ENCODE measurements around the gene CABLES1.

Gene CABLES1

DNA sequence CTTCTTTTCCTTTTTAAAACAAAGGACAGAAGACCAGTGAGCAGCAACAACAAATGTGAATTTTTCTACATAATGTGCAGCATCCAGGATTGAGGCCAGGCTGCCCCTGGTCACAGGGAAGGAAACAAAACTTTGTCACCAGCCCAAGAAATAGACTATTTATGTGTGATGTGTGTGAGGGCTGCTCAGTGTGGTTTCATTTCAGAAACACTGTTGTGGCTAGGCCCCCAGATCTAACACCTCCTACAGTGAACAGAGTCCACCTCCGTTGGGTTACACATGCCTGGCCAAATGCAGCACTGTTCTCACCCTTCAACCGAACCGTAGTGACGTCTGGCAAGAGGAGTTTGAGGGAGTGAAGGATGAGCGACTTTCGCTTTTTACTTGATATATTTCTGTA is 171.5 kb downstream of the CABLES1 start:
- DNase-seq (ENCODE audit: low spot score) = no peak

DNA sequence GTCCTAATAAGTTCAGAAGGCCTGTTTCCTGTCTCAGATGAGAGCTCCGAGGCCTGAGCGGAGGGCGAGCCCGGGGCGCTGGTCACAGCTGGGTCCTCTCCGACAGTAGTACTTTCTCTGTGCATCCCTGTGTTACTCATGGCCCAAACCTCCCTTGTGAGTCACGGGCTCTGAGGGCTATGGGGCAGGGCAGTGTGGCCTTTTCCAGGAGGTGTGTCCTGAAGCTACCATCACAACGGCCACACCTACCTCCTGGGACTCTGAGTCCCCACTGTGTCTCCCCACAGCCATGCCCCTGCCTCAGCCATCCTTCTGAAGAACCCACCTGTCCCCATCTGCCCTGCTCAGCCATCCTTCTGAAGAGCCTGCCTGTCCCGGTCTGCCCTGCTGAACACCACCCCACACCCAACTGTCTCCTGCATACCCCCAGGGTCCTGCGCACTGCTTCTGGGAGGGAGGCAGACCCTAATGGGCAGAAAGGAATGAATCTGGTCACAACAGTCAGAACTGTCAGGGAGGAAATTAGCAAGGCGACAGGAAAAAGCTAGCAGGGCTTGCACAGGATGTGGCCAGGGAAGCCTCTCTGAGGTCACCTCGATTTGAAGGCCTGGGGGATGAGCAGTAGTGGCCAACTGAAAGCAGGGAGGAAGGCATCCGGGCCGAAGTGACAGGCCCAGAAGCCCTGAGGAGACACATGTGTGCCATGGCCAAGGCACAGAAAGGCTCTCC is 172.4 kb downstream of the CABLES1 start:
- DNase-seq (ENCODE audit: low spot score) = no peak

All from HuH-7.5 (cell line).